Measurements from ENCODE around the gene SEC24D.

Gene SEC24D

GRCh38 chr4:118772767-118773428, 63.0 kb downstream of the SEC24D start:
- DNase-seq, result no peak

- no peak for DNase-seq
Observed at GRCh38 chr4:118772081-118772766, 63.7 kb downstream of the SEC24D start.

GRCh38 chr4:118770741-118771187, 65.2 kb downstream of the SEC24D start:
- DNase-seq, result no peak

GRCh38 chr4:118769161-118769560, 66.8 kb downstream of the SEC24D start:
- DNase-seq, result no peak

- DNase-seq, result no peak
Observed at GRCh38 chr4:118767109-118767508, 68.8 kb downstream of the SEC24D start.

GRCh38 chr4:118765399-118765798, 70.5 kb downstream of the SEC24D start:
- no peak for DNase-seq

- DNase-seq, result no peak
Observed at GRCh38 chr4:118762730-118763477, 73.0 kb downstream of the SEC24D start.

- DNase-seq, result no peak
Observed at GRCh38 chr4:118762155-118762554, 73.8 kb downstream of the SEC24D start.

GRCh38 chr4:118761397-118762016, 74.4 kb downstream of the SEC24D start:
- DNase-seq, result no peak

GRCh38 chr4:118760493-118760892, 75.4 kb downstream of the SEC24D start:
- DNase-seq, result no peak

- no peak for DNase-seq
Observed at GRCh38 chr4:118760092-118760491, 75.8 kb downstream of the SEC24D start.

GRCh38 chr4:118759481-118759880, 76.4 kb downstream of the SEC24D start:
- DNase-seq, result no peak

GRCh38 chr4:118758293-118758692, 77.6 kb downstream of the SEC24D start:
- no peak for DNase-seq

GRCh38 chr4:118757761-118758251, 78.1 kb downstream of the SEC24D start:
- no peak for DNase-seq

GRCh38 chr4:118756958-118757357, 79.0 kb downstream of the SEC24D start:
- no peak for DNase-seq

GRCh38 chr4:118756429-118756828, 79.5 kb downstream of the SEC24D start:
- no peak for DNase-seq

- no peak for DNase-seq
Observed at GRCh38 chr4:118755438-118756226, 80.3 kb downstream of the SEC24D start.

GRCh38 chr4:118754890-118755289, 81.0 kb downstream of the SEC24D start:
- DNase-seq, result no peak

- DNase-seq, result no peak
Observed at GRCh38 chr4:118753685-118754084, 82.2 kb downstream of the SEC24D start.

GRCh38 chr4:118753096-118753495, 82.8 kb downstream of the SEC24D start:
- DNase-seq, result no peak

GRCh38 chr4:118752551-118752950, 83.4 kb downstream of the SEC24D start:
- DNase-seq, result no peak

- DNase-seq, result no peak
Observed at GRCh38 chr4:118751629-118752323, 84.2 kb downstream of the SEC24D start.

All from SIG-M5 (cell line).